Skin epidermis (tissue), 12 donors: ENCODE data around the gene ARHGAP18.
"Not testable (repeated sequence)": the region's sequence is repeated elsewhere in the genome, so short reads cannot be mapped to it uniquely, and the experiment has no call there.

Experiments used
- H3K27ac ChIP-seq, 21 experiments: fragments of 200-600 bp; sonication (generic) in 11 of 21; one replicate each; pipeline ENCODE4 v1.5.0; 2020; ENCODE audit warnings: mild to moderate bottlenecking in 3 of 21, inconsistent platforms in 2 of 21, moderate library complexity in 2 of 21
- H3K4me3 ChIP-seq, 7 experiments: fragments of 200-600 bp; sonication (generic) in 2 of 7; one replicate each; pipeline ENCODE4 v1.5.0; 2020; ENCODE audit warnings: inconsistent platforms in 2 of 7, mild to moderate bottlenecking in 2 of 7, moderate library complexity in 1 of 7

ARHGAP18 gene

DNA sequence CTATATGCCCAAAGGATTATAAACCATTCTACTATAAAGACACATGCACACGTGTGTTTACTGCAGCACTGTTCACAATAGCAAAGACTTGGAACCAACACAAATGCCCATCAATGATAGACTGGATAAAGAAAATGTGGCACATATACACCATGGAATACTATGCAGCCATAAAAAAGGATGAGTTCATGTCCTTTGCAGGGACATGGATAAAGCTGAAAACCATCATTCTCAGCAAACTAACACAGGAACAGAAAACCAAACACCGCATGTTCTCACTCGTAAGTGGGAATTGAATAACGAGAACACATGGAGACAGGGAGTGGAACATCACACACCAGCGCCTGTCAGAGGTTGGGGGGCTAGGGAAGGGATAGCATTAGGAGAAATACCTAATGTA, 135.4 kb downstream of the ARHGAP18 start:
- H3K27ac ChIP-seq, H3K4me3 ChIP-seq: not testable (repeated sequence)

DNA sequence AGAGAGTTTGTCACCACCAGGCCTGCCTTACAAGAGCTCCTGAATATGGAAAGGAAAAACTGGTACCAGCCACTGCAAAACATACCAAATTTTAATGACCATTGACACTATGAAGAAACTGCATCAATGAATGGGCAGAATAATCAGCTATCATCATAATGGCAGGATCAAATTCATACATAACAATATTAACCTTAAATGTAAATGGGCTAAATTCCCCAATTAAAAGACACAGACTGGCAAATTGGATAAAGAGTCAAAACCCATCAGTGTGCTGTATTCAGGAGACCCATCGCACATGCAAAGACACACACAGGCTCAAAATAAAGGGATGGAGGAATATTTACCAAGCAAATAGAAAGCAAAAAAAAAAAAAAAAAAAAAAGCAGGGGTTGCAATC, 139.0 kb downstream of the ARHGAP18 start:
- not testable (repeated sequence) for H3K27ac ChIP-seq, H3K4me3 ChIP-seq

DNA sequence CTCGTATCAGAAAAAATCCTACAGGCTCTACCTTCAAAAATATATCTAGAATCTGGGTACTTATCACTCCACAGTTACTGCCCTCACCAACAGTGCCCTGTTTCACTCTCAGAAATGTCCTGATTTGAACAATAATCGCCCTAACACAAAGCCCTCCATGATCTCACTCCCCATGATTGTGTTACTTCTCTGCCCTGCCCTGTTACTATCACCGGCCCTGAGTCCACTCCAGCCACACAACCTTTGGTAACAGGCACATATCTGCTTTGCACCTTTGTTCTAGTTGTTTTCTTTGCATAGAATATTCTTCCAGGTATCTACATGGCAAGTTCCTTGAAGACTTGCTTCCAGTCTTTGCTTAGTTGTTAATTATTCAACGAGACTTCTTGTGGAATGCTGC, 142.0 kb downstream of the ARHGAP18 start:
- Histone ChIP-seq H3K27ac (no peak overlapping the region), H3K4me3 (no peak overlapping the region)

DNA sequence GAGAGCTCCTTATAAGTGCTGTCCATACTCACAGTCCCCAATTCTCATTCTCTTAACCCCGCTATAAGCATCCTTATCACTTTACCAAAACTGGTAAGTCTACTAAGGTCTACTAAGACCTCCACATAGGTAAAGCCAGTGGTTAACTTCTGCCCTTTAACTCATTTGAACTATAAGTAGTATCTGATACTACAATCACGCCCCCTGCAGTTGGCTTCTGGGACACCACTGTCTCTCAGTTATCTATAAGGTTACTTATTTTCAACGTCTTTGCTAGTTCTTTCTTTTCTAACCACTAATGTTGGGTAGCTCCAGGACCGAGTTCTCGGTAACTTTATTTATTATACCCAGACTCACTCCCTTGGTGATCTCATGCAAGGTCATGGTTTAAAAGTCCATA, 142.6 kb downstream of the ARHGAP18 start:
- H3K27ac ChIP-seq, result no peak overlapping the region
- H3K4me3 ChIP-seq, result no peak overlapping the region

DNA sequence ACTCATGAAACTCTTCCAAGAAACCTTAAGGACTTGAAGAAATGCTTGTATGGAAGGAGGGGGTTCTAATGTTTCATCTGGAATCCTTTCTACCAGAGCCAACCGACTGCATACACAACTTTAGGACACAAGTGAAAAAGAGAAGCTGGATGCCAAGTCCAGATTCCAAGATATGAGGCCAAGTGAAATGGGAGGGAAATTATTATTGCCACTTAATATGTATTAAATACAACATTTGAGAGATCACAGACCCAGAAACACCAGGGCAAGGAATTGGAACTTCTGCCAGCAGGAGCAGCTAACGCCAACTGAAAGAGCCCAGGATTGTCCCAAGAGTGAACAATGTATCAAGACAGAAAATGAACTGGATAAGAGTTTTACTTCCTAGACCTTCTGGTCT, 144.2 kb downstream of the ARHGAP18 start:
- no peak overlapping the region for H3K4me3 ChIP-seq
- no peak overlapping the region for H3K27ac ChIP-seq

DNA sequence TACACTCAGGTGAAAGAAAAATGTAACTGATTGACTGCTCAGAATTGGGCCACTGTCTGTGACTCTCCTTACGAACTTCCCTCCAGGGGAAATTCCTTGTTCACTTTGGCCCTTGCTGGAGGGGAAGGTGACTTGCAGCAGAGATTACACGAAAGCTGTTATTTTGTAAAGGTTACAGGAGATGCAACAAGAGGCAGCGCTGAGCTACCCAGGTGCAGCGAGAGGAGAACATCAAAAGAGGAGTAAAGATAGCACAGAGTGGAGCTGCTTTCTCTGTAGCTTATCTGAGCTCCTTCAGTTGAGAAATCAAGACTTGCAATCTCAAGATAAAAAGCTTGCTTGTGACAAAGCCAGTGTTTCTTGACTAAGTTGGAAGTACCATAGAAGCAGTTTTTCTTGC, 144.6 kb downstream of the ARHGAP18 start:
- H3K4me3 ChIP-seq, result no peak overlapping the region
- H3K27ac ChIP-seq, result no peak overlapping the region

DNA sequence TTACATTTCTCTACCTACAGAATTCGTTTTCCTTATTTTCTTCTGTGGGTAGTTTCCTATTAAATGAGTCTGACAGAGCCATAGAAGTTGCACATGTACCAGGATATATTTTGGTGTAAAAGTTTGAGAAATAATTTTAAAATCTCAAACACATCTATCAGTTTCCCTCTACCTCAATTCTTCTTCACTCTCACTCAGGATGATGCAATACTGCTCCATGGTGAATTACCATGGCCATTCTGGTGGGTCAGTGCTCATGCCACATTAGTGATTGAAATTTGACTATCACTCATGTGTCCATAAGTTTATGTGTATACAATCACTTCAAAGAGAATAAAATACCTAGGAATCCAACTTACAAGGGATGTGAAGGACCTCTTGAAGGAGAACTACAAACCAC, 151.7 kb downstream of the ARHGAP18 start:
- H3K4me3 ChIP-seq, result no peak overlapping the region
- H3K27ac ChIP-seq, result no peak overlapping the region

DNA sequence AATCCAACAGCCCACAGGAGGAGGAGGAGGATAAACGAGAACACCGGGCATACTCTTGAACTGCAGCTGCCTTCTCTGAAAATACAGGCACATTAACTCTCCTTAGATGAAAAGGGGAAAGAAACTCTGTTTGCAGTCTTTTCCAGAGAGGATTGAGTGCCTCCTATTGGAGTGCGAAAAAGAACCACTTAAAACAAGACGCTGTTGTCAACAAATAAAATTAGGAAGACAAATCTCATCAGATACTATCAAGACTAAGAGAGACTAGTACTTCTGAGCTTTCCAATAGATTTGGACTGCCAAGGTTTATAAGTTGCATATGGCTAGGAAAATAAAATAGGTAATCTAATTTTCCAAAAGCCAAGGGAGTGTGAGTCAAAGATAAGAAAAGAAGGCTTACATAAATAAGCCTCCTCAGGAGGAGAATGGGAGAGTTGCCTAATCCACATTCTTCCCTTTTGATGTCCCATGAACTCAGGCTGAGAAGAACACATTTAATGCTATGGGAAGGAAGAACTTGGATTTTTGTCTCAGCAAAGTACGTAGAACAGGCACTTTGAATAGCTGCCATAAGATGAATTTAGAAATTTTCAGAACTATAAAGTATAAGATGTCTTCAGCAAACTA, 154.7 kb downstream of the ARHGAP18 start:
- Histone ChIP-seq H3K4me3 (no peak overlapping the region), H3K27ac (no peak overlapping the region)

DNA sequence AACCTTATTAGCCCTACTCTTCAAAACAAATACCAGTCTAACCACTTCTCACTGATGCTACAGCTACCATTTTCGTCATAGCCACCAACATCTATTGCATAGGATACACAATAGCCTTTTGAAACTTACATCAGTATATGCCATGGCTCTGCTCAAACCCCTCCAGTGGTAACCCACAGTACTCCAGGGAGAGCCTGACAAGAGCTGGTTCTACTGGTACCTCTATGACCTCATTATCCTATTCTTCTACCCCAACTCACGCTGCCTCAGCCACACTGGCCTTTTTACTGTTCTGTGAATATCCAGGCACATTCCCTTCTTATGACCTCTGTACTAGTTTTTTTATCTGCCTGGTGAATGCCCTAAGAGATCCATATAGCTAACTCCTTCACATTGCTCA, 157.6 kb downstream of the ARHGAP18 start:
- H3K4me3 ChIP-seq, result no peak overlapping the region

DNA sequence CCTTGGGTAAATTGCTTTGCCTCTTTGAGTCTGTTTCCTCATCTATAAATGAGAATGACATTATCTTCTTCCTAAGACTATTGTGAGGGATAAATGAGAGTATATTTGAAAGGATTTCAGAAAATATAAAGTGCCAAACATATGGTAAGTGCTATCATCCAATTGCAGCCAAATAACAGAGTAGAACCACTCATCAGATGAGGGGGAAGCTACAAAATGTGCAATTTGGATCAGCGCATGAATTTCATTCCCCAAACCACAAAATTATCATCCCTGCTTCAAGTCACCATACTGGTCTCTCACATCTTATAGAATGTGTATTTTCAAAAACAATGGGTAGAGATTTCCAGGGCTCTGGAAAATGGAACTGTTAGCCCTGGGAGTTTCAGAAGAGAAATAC, 158.5 kb downstream of the ARHGAP18 start:
- Histone ChIP-seq H3K4me3 (no peak overlapping the region), H3K27ac (no peak overlapping the region)

More for the DNA sequence above, 157.6 kb downstream of the ARHGAP18 start:
- H3K27ac ChIP-seq, result no peak overlapping the region

DNA sequence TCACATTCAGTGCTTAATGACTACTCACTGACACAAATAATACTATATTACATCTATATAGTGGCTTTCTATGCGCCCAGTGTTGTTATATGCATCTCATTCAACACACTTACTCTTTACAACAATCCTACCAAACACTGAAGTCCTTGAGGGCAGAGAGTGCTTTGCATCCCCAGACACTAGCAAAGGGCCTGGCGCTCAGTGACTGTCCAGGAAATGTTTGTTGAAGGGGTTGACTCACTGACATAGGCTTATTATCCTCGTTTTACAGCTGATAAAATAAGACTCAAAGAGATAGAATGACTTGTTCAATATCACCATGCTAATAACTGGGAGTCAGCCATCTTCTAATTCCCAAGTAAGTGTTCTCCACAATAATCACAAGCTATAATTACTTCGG, 163.3 kb downstream of the ARHGAP18 start:
- H3K27ac ChIP-seq, result no peak overlapping the region
- no peak overlapping the region for H3K4me3 ChIP-seq

DNA sequence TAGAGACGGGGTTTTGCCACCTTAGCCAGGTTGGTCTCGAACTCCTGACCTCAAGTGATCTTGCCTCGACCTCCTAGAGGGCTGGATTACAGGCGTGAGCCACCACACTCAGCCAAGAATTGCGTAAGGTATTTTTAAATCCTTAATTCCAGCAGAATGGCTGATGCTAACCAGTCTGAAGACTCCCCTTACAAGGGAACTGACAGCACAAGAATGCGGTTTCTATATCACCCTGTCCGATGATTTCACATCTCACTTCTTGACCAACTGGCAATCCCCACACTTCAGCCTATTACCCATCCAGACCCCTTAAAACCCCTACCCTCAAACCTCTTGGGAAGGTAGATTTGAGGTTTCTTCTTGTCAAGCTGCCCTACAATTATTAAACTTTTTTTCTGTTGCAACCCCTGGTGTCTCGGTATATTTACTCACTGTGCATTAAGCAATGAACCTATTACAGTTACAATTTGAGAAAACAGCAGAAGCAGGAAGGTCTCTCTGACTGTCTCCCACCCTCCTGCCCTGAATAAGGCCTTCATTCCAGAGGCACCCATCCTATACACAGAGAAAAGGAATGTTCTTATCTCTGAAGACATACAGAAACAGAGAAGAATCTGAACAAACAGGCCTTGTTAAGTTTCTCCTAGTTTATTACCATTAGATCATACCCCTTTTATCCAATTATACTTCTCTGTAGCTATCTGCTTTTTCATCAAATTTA, 164.9 kb downstream of the ARHGAP18 start:
- Histone ChIP-seq H3K27ac (no peak overlapping the region), H3K4me3 (no peak overlapping the region)

DNA sequence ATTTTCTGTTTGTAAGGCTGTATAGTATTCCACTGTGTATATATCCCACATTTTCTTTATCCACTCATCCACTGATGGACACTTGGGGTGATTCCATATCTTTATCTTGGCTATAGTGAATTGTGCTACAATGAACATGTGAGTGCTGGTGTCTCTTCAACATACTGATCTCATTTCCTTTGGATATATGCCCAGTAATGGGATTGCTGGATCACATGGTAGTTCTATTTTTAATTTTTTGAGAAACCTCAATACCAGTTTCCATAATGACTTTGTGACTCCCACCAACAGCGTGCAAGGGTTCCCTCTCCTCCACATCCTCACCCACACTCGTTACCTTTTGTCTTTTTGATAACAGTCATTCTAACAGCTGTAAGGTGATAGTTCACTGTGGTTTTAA, 166.0 kb downstream of the ARHGAP18 start:
- H3K4me3 ChIP-seq, result no peak overlapping the region
- no peak overlapping the region for H3K27ac ChIP-seq

DNA sequence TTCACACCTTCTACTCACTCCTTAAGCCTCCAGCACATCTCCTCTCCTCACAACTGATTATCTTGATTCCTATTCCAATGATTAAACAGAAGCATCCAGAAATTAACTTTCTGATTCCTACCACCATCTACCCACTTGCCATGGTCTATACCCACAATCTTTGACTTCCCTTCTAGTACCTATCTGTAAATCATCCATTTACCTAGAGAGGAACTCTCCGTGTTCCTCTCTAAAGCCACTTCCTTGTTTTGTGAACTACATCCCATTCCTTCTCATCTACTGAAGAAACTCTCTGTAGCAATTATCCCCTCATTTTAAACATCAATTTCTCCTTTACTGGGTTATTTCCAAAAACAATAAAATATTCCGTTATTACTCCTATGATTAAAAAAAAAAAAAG, 167.3 kb downstream of the ARHGAP18 start:
- Histone ChIP-seq H3K4me3 (no peak overlapping the region), H3K27ac (no peak overlapping the region)

DNA sequence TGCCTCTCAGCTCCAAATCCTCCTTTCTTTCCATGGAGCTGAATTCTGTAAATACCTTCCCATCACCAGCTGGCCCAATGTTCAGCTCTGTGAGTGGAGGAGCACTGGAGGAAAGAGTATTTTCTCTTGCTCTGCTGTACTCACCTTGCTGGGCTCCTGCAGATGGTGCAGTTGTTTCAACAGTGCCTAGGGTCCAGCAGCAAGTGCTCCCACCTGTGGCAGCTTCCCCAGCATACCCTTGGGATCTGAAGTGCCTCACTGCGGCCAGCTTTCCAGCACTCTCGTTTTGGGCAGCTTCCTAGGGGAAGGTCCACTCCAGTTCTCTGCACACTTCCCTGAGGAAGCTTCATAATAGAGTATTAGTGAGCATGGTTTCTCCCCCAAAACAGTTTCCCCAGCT, 170.9 kb downstream of the ARHGAP18 start:
- H3K4me3 ChIP-seq, result no peak overlapping the region
- H3K27ac ChIP-seq, result no peak overlapping the region

DNA sequence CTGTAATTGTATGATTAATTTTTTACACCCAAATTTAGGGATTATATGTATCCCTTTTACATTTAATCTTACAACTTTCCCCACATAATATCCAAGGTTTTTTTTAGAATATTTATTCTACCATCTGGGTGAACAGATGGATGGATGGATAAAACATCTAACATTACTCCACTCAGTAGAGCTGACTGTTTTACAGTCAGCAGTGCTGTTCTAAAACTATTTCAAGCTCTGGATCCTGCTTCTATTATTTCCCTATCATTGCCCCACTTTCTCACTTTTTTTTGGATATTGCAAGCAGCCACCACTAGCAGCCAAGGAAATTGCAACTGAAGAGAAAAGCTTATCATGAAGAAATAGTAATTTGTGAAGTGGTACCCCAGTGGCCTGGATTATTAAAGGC, 173.7 kb downstream of the ARHGAP18 start:
- no peak overlapping the region for H3K4me3 ChIP-seq
- no peak overlapping the region for H3K27ac ChIP-seq

DNA sequence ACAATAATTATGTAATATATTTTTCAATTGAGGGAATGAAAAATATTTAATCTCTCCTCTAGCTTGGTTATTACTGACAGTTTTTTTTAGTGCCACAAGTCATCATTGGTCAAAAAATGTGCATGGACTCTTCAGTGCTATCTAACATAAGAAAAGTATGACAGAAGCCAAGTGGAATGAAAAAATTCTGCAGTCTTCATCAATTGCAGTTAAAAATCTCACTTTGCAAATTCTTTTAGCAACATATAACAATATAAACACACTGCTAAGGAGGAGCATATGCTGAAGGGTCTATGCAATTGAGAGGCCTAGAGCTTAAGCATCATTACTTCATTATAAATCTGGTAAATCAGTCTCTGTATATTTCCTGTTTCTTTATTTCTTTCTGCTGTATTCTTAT, 175.1 kb downstream of the ARHGAP18 start:
- H3K4me3 ChIP-seq, result no peak overlapping the region
- H3K27ac ChIP-seq, result no peak overlapping the region
